LNCaP clone FGC (cell line): Measurements from ENCODE around the gene SLC16A4.

Experiments
- DNase-seq: peaks from one replicate; pipeline ENCODE4 v3.0.0-alpha.2; 2011; ENCODE audit warnings: low read depth
- H3K4me3 ChIP-seq: 2 replicates; pipeline ENCODE4 v1.5.1; 2011; ENCODE audit warnings: mild to moderate bottlenecking, low read depth, low read length, control low read depth
- TF ChIP-seq, protein P1 (sequence below): IDR thresholded peaks from 2 replicates; pipeline ENCODE4 v1.5.1; 2012; ENCODE audit warnings: mild to moderate bottlenecking; ENCODE audit not compliant: control insufficient read depth, insufficient read depth; ENCODE audit errors: extremely low read depth

The SLC16A4 gene

DNA sequence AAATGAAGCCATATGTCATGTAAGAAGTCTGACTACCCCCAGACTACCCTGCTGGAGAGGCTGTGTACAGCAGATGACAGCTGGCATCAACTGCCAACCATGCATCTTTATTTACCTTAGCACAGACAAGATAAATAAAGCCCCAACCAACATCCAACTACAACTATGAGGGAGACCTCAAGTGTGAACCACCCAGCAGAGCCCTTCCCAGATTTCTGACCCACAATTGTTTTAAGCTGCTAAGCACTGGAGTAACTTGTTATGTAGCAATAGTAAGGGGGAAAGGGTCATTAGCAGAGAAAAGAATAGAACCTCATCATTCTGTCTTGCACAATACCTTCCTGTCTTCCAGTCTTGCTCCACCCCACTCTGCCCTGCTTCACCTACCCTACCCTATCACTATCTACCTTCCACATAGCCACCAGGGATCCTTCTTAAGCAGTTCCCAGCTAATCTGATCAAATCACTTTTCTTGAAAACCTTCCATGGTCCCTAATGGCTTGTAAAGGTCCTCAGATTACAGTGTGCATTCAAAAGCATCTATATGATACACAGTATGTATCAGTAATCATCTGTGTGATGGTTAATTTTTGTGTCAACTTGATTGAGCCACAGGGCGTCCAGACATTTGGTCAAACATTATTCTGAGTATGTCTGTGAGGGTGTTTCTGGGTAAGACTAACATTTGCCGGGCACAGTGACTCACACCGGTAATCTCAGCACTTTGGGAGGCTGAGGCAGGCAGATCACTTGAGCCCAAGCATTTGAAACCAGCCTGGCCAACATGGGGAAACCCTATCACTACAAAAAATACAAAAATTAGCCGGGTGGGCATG, 71.3 kb downstream of the SLC16A4 start:
- DNase-seq, result no peak
- TF ChIP-seq, protein P1, sequence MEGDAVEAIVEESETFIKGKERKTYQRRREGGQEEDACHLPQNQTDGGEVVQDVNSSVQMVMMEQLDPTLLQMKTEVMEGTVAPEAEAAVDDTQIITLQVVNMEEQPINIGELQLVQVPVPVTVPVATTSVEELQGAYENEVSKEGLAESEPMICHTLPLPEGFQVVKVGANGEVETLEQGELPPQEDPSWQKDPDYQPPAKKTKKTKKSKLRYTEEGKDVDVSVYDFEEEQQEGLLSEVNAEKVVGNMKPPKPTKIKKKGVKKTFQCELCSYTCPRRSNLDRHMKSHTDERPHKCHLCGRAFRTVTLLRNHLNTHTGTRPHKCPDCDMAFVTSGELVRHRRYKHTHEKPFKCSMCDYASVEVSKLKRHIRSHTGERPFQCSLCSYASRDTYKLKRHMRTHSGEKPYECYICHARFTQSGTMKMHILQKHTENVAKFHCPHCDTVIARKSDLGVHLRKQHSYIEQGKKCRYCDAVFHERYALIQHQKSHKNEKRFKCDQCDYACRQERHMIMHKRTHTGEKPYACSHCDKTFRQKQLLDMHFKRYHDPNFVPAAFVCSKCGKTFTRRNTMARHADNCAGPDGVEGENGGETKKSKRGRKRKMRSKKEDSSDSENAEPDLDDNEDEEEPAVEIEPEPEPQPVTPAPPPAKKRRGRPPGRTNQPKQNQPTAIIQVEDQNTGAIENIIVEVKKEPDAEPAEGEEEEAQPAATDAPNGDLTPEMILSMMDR, result no peak
- no peak overlapping the region for H3K4me3 ChIP-seq

DNA sequence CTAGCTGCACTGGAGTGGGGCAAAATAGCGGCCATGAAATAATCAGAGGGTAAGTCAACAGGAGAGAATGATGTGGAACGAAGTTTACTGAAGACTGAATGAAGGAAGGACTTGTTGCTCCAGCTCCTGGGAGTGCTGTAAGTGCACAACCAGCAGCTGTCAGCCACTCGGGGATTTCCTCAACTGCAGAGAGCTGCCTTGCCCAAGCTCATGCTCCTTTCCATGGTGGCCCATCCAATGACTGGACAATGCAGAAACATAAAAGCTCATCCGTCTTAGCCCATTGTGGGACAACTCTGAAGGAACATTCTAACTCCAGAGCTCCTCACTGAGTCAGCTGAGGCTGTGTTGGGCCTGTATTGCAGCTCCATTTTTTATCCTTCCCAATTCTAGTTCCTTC, 72.8 kb downstream of the SLC16A4 start:
- H3K4me3 ChIP-seq, result no peak overlapping the region
- TF ChIP-seq, protein P1, result no peak
- DNase-seq, result no peak

DNA sequence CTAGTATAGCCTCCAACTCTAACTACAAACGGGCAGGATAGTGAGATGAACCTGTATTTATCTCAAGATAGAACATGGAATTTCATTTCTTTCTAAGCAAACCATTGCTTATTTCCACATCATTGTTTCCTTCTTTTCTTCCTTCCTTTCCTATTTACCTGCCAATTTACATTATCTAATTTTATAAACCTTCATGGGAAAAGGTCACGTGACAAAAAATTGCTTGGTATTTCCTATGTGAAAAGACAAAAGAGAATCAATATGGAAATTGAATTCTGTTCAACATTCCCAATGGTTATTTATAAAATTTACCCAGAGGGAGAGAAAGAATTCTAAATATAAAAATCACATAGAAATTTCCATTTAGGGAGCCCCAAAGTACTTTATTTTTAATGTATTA, 74.1 kb downstream of the SLC16A4 start:
- H3K4me3 ChIP-seq, result no peak overlapping the region
- TF ChIP-seq, protein P1, result no peak
- DNase-seq, result no peak
